ENCODE measurements around the gene LNPEP.

Gene LNPEP

DNA sequence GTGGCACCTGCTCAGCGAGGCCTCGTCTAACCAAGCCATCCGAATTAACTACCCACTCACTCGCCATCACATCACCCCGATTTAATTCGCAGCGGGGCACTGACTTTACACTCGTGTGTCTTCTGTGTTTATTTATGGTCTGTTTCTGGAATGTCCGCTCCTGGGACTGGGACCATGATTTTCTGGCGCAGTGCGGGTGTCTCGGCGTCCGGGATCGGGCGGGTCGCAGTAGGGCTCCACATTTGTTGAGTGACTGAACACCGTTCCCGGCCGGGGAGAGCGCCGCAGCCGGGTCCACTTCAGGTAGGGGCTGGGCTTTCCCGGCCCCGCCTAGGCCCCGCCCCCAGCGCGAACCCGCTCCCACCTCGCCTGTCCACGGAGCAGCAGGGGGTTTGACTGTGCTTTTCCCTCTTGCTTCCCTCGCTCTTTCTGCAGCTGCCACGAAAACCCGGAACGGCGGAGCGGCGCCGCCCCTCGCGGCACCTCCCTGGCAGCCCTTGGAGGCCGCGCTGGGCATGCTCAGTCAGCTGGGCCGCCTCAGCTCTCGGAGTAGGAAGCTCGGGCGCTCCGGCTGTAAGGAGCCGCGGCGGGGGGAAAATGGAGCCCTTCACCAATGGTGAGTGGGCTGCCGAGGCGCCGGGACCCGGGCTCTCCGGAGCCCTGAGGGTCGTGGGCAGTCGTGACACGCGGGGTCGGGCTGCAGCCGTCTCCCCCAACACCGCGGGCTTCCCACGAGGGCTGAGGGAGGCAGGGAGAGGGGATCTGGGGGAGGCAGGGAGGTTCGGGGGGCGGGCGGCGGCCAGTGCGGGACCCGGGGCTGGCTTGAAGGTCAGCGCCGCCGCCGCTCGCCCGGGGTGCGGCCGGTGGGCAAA is at the start of gene LNPEP:
Gene LNPEP (plus strand): TSS at position 522 of the 872 bp plus-strand sequence. CDS start 76 bp downstream, at position 598.
- peak; percentile 88 for DNase-seq (ENCODE audit: low spot score)

DNA sequence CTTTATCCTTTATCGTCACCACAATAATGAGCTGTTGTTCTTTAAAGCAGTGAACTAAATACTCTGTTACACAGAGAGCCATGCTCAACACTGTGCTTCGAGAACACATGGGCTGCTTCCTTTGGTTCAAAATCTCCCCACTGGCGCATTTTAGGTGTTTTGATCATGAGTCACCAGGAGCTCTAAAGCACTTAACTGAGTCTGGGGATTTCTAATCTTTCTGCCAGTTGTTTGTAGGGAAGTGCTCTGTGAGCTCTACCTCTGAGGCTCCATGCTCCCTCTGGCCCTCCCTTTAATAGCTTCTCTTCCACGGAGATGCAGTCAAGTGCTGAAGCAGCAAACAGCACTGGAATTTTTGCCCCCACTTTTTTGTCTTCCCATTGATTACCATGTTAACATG is 42.5 kb upstream of the LNPEP start:
- no peak for DNase-seq (ENCODE audit: low spot score)

DNA sequence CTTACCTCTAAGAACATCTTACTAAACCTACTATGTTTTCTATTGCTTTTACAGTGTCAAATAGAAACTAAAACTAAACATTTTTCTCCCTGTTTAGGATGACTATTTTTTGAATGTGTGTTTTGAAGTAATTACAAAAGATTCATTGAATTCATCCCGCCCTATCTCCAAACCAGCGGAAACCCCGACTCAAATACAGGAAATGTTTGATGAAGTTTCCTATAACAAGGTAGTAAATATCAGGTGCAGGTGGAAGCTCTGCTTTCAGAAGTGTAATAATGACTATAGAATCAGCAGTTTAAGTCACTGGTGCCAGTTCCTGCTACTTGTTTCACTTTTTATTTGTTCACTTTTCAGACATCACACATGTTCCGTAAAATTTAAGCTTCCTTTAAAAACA is 39.6 kb upstream of the LNPEP start:
- no peak for DNase-seq (ENCODE audit: low spot score)

DNA sequence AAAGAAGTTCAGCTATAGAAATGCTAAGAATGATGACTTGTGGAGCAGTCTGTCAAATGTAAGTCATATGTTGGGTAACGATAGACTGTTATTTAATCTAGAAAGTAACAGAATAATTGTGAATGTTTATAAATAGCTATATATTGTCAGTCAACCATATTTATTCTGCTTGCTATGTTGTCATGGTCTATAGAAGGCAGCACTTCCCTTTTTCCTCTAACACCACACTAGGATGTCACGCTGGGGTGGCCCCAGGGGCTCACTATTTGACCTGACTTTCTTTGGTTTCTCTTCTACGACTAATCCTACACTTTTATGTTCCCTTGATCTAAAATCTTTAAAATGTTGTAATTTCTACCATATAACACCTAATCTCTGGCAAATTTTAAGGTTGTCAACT is 39.1 kb upstream of the LNPEP start:
- DNase-seq (ENCODE audit: low spot score): no peak

- DNase-seq (ENCODE audit: low spot score): no peak
Measured at GRCh38 chr5:96901384-96901783, 34.5 kb upstream of the LNPEP start.

DNA sequence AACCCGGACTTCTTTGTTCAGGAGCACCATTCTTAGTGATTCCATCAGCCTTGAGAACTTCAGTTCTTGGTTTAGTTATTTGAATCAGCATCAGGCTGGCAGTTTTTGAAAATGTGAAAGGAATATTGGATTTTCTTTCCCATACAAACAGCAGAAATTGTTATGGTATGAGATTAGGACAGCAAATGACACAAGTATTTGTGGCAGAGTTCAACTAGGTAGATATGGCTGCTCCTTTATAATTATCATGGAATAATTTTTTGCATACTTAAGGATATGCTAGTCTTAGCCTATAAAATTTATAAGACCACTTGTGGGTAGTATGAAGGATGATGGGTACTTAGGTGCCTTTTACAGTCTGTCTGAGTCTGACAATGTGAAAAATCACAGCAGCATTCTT is 34.0 kb upstream of the LNPEP start:
- no peak for DNase-seq (ENCODE audit: low spot score)

DNA sequence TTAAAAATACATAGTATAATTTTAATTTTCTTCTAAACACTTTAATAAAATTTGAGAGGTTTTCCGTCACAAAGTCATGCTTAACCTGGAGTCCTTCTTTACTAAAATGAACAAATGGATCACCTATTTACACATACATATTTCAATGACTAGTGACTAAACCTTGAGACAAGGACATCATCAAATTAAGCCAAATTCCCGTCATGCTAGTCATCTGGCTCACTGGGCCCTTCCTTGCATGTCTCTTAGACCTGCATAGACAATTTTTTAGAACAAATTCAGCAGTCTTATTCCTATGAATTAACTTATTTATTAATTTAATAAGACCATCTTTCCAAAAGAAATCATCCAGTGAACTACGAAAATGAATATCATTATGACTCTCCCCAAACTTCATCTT is 33.0 kb upstream of the LNPEP start:
- no peak for DNase-seq (ENCODE audit: low spot score)

DNA sequence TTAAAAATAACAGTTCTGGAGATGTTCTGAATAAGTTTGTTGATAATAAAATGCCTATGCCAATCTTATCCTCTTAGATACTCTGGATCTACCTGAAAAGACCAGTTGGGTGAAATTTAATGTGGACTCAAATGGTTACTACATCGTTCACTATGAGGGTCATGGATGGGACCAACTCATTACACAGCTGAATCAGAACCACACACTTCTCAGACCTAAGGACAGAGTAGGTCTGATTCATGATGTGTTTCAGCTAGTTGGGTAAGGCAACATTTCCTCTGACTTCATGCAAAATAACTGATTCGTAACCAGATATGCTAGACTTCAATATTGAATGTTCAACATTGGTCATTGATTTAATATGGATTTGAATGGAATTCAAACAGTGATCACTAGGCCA is 32.6 kb upstream of the LNPEP start:
- no peak for DNase-seq (ENCODE audit: low spot score)

DNA sequence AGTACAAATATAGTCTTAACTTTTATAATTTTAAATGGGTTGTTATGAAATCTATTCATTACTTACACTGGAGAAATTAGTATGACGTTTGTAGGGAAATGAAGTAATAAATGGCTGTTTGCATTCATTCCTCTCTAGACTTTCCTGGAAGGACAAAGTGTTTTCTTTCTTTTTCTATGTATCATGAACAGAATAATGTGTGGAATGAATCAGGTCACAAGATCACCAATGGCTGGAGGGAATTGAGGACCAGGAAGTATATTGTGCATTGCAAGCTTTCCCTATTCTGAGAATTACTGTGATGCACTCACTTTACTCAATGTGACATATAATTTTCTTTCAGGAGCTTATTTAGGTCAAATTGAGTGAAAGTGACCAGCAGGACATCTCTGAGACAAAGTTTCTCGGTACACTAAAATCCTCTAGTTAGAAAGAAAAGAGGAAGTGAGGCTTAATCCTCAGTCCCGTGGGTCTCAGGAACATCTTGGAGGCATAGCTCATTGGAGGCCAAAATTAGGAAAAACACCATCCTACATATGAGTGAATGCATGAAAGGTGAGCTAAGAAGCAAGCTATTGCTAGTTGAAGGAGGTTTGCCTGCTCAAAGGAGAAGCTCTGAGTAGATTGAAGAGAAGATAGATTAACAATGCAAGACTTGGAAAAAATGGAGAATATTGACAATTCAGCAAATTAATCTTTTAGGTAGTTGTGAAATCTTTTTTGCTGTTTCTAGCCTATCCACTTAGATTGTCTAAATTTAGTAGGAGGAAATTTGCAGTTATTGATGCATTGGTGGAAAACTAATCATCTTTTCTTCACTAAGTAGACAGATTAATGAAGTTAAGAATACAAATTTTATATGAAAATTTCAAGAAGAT is 31.6 kb upstream of the LNPEP start:
- DNase-seq (ENCODE audit: low spot score): no peak

GRCh38 chr5:96905864-96906263 is 30.0 kb upstream of the LNPEP start:
- DNase-seq (ENCODE audit: low spot score): no peak

DNA sequence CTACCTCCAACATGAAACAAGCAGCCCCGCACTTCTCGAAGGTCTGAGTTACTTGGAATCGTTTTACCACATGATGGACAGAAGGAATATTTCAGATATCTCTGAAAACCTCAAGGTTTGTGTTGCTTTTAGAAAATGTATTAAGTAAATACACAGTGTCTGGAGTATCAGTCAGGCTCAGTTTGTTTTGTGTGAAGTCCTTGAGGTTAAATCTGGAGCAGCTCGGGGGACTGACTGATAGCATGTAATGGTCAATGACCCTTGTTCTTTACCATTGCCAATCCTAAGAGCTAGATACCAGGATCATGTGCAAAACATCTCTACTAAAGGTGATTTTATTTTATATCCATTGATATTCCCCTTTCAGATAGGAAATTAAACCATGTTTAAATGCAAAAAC is 26.9 kb upstream of the LNPEP start:
- DNase-seq (ENCODE audit: low spot score): no peak

DNA sequence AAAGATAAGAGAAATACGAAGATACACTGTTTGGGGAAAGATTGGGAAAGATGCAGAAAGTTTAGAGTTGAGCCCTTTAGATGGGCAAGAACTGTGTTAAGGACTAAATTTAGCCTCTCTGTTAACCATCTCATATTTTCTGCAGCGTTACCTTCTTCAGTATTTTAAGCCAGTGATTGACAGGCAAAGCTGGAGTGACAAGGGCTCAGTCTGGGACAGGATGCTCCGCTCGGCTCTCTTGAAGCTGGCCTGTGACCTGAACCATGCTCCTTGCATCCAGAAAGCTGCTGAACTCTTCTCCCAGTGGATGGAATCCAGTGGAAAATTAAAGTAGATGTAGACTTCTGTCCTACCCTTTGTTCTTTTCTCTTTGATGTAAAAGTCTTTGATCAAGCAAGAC is 26.4 kb upstream of the LNPEP start:
- no peak for DNase-seq (ENCODE audit: low spot score)

GRCh38 chr5:96911139-96911538 is 24.7 kb upstream of the LNPEP start:
- no peak for DNase-seq (ENCODE audit: low spot score)

DNA sequence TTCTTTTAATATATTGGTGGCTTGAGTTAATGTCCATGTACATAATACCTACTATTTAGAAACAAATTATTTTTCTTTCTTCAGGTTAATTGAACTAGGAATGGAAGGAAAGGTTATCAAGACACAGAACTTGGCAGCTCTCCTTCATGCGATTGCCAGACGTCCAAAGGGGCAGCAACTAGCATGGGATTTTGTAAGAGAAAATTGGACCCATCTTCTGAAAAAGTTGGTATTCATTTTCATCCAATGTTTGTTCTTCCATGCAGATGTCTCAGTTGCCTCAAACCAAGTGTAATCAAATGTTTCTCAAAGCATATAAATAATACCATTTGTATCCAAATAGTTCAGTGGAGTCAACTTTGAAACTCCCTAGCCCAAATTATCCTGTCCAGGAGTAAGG is 22.6 kb upstream of the LNPEP start:
- DNase-seq (ENCODE audit: low spot score): no peak

DNA sequence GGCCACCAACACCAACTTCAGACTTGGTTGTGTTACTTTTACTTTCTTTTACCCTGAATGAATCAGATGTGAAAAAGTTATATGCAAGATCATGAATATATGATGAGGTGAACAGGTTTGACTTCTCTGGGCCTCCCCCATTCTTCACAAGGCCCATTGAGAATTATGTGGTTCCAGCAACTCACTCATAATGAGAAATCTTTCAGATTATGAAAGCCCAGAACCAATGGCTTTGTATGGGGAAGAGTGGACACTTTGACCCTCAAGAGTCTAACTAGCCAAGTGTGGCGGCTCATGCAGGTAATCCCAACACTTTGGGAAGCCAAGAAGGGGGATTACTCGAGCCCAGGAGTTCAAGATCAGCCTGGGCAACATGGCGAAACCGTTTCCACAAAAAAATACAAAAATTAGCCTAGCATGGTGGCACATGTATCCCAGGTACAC is 16.1 kb upstream of the LNPEP start:
- DNase-seq (ENCODE audit: low spot score): no peak

DNA sequence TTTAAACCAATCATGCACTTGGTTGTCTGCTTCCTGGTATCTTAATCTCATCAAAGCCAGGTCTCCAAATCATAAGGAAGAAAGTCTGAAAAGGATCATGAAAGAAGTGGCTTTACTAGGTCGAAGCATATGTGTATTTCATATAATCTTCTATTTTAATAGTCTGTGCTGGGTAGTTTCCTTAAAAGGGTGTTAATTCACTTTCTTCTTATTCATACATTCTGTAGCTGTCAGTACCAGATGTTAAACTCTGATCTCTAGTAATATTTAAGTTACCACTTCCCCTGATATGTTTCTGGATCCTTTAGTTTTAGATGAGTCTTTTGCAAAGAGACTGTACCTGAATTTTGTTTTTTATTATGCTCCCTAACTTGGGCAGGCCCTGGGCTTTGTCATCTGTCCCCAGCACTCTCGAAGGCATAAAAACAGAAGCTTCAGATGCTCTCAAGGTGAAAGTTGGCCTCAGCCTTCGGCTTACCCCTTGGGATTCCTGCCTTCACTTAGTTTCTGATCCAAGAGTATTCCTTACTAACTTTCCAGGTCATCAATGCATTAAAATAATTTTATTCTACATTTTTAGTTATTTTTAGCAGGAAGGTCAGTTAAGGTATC is 15.0 kb upstream of the LNPEP start:
- no peak for DNase-seq (ENCODE audit: low spot score)

DNA sequence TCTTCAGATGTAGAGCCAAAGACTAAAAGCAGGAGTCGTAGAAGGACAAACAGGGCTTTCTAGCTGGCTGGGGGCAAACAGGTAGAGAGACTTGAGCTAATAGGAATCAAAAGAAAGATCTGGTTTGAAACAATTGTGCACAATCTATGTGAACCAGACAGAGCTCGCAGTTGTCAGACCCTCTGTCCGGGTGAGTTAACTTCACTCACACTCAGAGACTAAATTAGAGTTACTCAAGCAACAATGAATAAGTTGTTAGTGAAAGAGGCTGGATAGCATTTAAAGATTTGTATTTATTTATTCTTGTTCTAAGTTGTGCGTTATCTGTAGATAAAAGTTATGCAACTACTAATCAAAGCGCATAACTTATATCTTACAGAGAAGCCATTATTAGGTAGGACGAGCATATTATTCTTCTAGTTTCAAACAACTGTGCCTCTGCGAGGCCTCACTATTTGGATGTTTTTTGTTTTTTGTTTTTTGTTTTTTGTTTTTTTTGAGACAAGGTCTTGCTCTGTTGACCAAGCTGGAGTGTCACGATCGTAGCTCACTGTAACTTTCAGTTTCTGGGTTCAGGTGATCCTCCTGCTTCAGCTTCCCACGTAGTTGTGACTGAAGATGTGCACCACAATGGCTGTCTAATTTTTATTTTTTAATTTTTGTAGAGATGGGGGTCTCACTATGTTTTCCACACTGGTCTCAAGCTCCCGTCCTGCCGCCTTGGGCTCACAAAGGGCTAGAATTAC is 13.2 kb upstream of the LNPEP start:
- no peak for DNase-seq (ENCODE audit: low spot score)

DNA sequence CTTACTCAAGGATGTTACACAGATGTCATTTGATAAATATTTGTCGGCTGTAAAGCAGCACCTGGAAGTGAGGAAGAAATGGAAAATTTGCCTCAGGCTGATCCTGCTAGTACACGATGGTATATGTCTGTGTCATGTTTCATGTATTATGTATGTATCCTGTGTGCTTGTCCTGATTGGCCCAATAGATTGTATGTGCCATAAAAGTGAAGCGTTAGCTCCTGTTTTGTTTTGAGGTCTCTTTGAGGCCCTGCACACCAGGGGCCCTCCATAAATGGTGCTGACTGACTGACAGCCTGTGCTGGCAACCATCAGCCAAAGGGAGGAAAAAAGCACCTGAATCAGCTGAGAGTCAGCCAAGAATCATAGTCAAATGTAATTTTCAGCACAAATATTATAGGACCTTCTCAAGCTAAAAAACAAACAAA is 11.8 kb upstream of the LNPEP start:
- peak; percentile 25 for DNase-seq (ENCODE audit: low spot score)

DNA sequence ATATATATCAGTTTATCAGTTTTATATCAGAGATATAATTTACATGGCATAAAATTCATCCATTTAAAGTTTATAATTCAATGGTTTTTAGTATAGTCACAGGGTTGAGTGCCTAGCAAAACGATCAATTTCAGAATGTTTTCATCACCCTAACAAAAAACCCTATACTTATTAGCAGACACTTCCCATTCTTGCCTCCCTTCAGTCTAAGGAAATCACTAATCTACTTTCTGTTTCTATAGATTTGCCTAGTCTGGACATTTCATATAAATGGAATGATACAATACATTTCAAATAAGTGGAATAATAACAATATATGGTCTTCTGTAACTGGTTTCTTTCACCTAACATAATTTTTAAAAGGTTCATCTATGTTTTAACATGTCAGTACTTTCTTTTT is 9.6 kb upstream of the LNPEP start:
- no peak for DNase-seq (ENCODE audit: low spot score)

- no peak for DNase-seq (ENCODE audit: low spot score)
Measured at GRCh38 chr5:96927008-96927407, 8.9 kb upstream of the LNPEP start.

- DNase-seq (ENCODE audit: low spot score): no peak
Measured at GRCh38 chr5:96928931-96929708, 6.8 kb upstream of the LNPEP start.
